Hepatocyte (in vitro differentiated cells): ENCODE results near the gene MKI67. TPM values are rescaled to one million over a fixed set of nuclear protein-coding genes. Genes with fewer than 3 reads are reported as not detected.

ENCODE experiments used
- DNase-seq: peaks from one replicate; pipeline ENCODE4 v3.0.0-alpha.2; 2016; ENCODE audit warnings: low spot score
- H2AFZ ChIP-seq: fragments of 200-600 bp; sonication (generic); 2 replicates; pipeline ENCODE4 v1.6.0; 2016; ENCODE audit warnings: antibody characterized with exemption, mild to moderate bottlenecking
- H3K27ac ChIP-seq: fragments of 200-600 bp; sonication (generic); 2 replicates; pipeline ENCODE4 v1.5.1; 2016; ENCODE audit warnings: mild to moderate bottlenecking
- H3K27me3 ChIP-seq: fragments of 200-600 bp; sonication (generic); 2 replicates; pipeline ENCODE4 v1.6.1; 2016
- H3K36me3 ChIP-seq: fragments of 200-600 bp; sonication (generic); replicated peaks from 2 replicates; pipeline ENCODE4 v1.5.1; 2016; ENCODE audit warnings: low read depth; ENCODE audit not compliant: insufficient read depth
- H3K4me1 ChIP-seq: fragments of 200-600 bp; sonication (generic); 2 replicates; pipeline ENCODE4 v1.5.1; 2016; ENCODE audit warnings: mild to moderate bottlenecking, moderate library complexity; ENCODE audit not compliant: insufficient read depth
- H3K4me2 ChIP-seq: fragments of 200-600 bp; sonication (generic); 2 replicates; pipeline ENCODE4 v1.6.0; 2016
- H3K4me3 ChIP-seq: fragments of 200-600 bp; sonication (generic); 2 replicates; pipeline ENCODE4 v1.5.1; 2016; ENCODE audit warnings: mild to moderate bottlenecking
- H3K79me2 ChIP-seq: fragments of 200-600 bp; sonication (generic); 2 replicates; pipeline ENCODE4 v1.6.0; 2017; ENCODE audit warnings: mild to moderate bottlenecking
- H3K9me2 ChIP-seq: fragments of 200-600 bp; sonication (generic); replicated peaks from 2 replicates; pipeline ENCODE4 v1.6.0; 2017; ENCODE audit warnings: mild to moderate bottlenecking; ENCODE audit not compliant: insufficient read depth
- H3K9me3 ChIP-seq: fragments of 200-600 bp; sonication (generic); 2 replicates; pipeline ENCODE4 v1.5.1; 2016; ENCODE audit warnings: low read depth, mild to moderate bottlenecking
- H4K20me1 ChIP-seq: fragments of 200-600 bp; sonication (generic); 2 replicates; pipeline ENCODE4 v1.6.0; 2016; ENCODE audit warnings: mild to moderate bottlenecking; ENCODE audit not compliant: insufficient read depth, poor library complexity, severe bottlenecking
- CTCF ChIP-seq: fragments of 200-600 bp; sonication (generic); IDR thresholded peaks from 2 replicates; pipeline ENCODE4 v1.5.1; 2016; ENCODE audit warnings: antibody characterized with exemption, mild to moderate bottlenecking; ENCODE audit not compliant: poor library complexity
- EZH2 ChIP-seq: fragments of 200-600 bp; sonication (generic); IDR thresholded peaks from 2 replicates; pipeline ENCODE4 v1.6.1; 2016; ENCODE audit warnings: antibody characterized with exemption, mild to moderate bottlenecking, borderline replicate concordance
- EZH2phosphoT487 ChIP-seq: fragments of 200-600 bp; sonication (generic); IDR thresholded peaks from one replicate; pipeline ENCODE4 v1.6.1; 2018; ENCODE audit warnings: antibody characterized with exemption, mild to moderate bottlenecking, low read depth, moderate library complexity; ENCODE audit not compliant: unreplicated experiment, severe bottlenecking
- WGBS: methylation state at CpG from one replicate; pipeline ENCODE4 v1.1.6; 2016; ENCODE audit warnings: low lambda C conversion rate; ENCODE audit errors: missing lambda C conversion rate; 5-methylcytosine and 5-hydroxymethylcytosine counted together
- polyA plus RNA-seq: library from polyadenylated mRNA; unstranded; fragments of >200 nt; fragmentation: Nextera tagmentation; extraction: Ambion mirVana; gene quantifications from 2 replicates; pipeline ENCODE4 v1.2.1, GENCODE V29; 2016
- total RNA-seq: library from RNA; depleted of rRNA; stranded (reverse); fragments of >200 nt; gene quantifications from 2 replicates; pipeline ENCODE4 v1.2.3, GENCODE V29; 2014

Gene MKI67
- total and polyA plus RNA-seq, 2 experiments from 2014 or later, result 8.1 to 13.1 TPM

GRCh38 chr10:128046953-128047290 lies 79.3 kb downstream of the MKI67 start:
- H3K27ac ChIP-seq, result no peak overlapping the region
- no peaks in the 10 kb centered on the region for H3K79me2 ChIP-seq
- WGBS, result 86% methylated on average over 10 of the region's 10 CpGs
- H2AFZ ChIP-seq, result no peak overlapping the region
- H3K9me3 ChIP-seq, result no peaks in the 10 kb centered on the region
- peak overlapping the region; percentile 16 for H3K4me2 ChIP-seq
- TF ChIP-seq CTCF (no peak), EZH2 (no peak), EZH2phosphoT487 (no peak)
- H3K36me3 ChIP-seq, result no peaks in the 10 kb centered on the region
- no peak overlapping the region for H3K4me3 ChIP-seq
- H3K4me1 ChIP-seq, result peaks cover 8% of the 10 kb centered on the region
- no peaks in the 10 kb centered on the region for H3K27me3 ChIP-seq
- no peaks in the 10 kb centered on the region for H4K20me1 ChIP-seq
- DNase-seq, result no peak
- no peaks in the 10 kb centered on the region for H3K9me2 ChIP-seq

Other genes with a start within 250 kb of the MKI67 start
- 49.0 and 52.8 TPM in 2 replicates for gene CLRN3, start 233.5 kb downstream of the MKI67 start, total RNA-seq
- 13.5 and 21.5 TPM in 2 replicates for gene CLRN3, start 233.5 kb downstream of the MKI67 start, polyA plus RNA-seq
- gene PTPRE, start 219.3 kb downstream of the MKI67 start, total RNA-seq, result 4.1 and 10.1 TPM in 2 replicates
- 3.2 and 5.0 TPM in 2 replicates for gene PTPRE, start 219.3 kb downstream of the MKI67 start, polyA plus RNA-seq